Natural killer cell treated with Interleukin-12 subunit alpha and Interleukin-12 subunit beta and Interleukin-15 and Interleukin-18, amount 100 ng/mL, for 72 hours (primary cell): Measurements from ENCODE around the gene SPRR1B. TPM values are rescaled to one million over a fixed set of nuclear protein-coding genes. Genes with fewer than 3 reads are reported as not detected.

ENCODE experiments used
- ATAC-seq, 2 donors: fragments of 150-1000 bp; cut with Tn5 transposase in 1 of 2; sonication (Bioruptor Pico), chemical (Tn5 transposase) in 1 of 2; 2 replicates each; pipeline ENCODE4 v1.10.0; 2021
- DNase-seq: peaks from one replicate; pipeline ENCODE4 v3.0.0; 2022; ENCODE audit warnings: low spot score
- H3K27ac Mint-ChIP-seq, 2 donors: 1 replicate in 1 of 2; 2 replicates in 1 of 2; pipeline ENCODE4 v1.8.0; 2022; ENCODE audit warnings: mixed read lengths in 2 of 2, mild to moderate bottlenecking in 1 of 2, moderate library complexity in 1 of 2
- H3K27me3 Mint-ChIP-seq, 2 donors: 1 replicate in 1 of 2; 2 replicates in 1 of 2; pipeline ENCODE4 v1.8.0; 2022; ENCODE audit warnings: mixed read lengths in 2 of 2
- H3K36me3 Mint-ChIP-seq: one replicate; pipeline ENCODE4 v1.8.0; 2022; ENCODE audit warnings: mixed read lengths
- H3K4me1 Mint-ChIP-seq, 2 donors: 1 replicate in 1 of 2; 2 replicates in 1 of 2; pipeline ENCODE4 v1.8.0; 2022; ENCODE audit warnings: low read depth in 2 of 2, mixed read lengths in 2 of 2, mild to moderate bottlenecking in 1 of 2
- H3K4me3 Mint-ChIP-seq: one replicate; pipeline ENCODE4 v1.8.0; 2022; ENCODE audit warnings: mixed read lengths
- H3K9me3 Mint-ChIP-seq: 2 replicates; pipeline ENCODE4 v1.8.0; 2022; ENCODE audit warnings: mixed read lengths
- total RNA-seq, 2 donors: library from RNA; stranded (reverse); gene quantifications; one replicate each; pipeline ENCODE4 v1.2.3, GENCODE V29; 2022

SPRR1B gene
- total RNA-seq, 2 donors from 2014 or later, result not detected

DNA sequence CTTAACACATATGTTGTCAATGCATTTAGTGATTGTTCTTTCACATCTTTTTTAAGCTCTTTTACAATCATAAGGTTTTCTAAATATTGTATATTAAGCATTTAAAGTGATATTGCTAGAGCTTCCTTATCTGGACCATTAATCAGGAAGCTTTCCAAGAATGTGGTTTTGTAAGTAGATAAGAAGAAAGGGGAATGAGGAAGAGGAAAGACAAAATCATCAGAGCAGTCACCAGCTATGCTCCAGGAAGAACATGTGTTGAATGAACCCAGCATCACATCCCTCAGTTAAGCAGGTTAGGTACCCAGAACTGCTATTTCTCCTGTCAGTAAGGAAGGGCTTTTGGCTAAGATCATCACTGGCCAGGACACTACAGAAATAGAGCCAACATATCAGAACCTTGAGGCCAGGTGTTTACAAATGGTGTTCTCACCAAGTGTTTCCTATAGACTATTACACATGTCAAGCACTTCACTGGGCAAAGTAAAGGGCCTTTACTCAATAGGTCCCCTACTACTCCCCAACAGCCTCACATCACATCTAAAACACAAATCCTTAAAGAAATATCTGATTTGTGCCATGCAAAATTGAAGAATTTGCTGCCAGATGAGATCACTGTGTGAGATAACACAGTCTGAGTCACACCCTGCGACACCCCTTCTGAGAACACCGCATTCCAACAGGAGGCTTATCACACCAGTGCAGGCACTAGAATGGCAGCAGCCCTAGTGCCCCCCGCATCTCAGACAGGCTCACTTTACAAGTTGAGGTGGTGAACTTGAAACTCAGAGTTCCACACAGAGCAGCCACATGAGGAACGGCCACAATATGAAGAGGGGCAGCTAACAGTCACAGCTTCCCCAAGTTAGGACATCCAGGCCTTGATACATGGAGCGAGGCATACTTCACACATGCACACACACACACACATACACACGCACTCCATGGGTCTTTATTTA lies 28.1 kb downstream of the SPRR1B start:
- no peak for DNase-seq
- no peaks in the 10 kb centered on the region for H3K4me1 Mint-ChIP-seq
- no peak overlapping the region for H3K27ac Mint-ChIP-seq
- no peaks in the 10 kb centered on the region for H3K9me3 Mint-ChIP-seq
- H3K4me3 Mint-ChIP-seq, result no peak overlapping the region
- no peak for ATAC-seq
- no peaks in the 10 kb centered on the region for H3K36me3 Mint-ChIP-seq
- H3K27me3 Mint-ChIP-seq, result peaks cover 27 to 42% of the 10 kb centered on the region in 2 donors

DNA sequence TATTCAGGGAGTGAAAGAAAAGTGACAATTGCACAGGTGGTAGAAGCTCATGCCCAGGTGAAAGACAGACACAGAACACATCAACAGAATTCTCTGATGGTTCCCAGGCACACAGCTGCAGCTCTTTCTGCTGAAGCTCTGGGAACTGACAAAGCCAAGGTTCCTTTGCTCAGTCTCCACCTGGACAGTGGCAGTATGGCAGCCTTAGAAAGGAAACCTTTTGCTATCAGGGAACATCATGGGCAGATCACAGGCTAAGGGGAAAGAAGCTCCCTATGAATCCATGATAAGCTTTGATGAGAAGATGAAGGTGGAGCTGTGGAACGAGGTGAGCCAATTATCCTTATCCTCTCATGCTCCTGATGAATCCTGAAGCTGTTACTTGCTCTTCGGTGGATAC lies 39.2 kb downstream of the SPRR1B start:
- Mint-ChIP-seq H3K4me1 (no peaks in the 10 kb centered on the region), H3K27me3 (peaks cover 24 to 52% of the 10 kb centered on the region in 2 donors), H3K27ac (no peak overlapping the region), H3K4me3 (no peak overlapping the region), H3K36me3 (peaks cover 4% of the 10 kb centered on the region), H3K9me3 (no peaks in the 10 kb centered on the region)
- no peak for ATAC-seq
- no peak for DNase-seq

DNA sequence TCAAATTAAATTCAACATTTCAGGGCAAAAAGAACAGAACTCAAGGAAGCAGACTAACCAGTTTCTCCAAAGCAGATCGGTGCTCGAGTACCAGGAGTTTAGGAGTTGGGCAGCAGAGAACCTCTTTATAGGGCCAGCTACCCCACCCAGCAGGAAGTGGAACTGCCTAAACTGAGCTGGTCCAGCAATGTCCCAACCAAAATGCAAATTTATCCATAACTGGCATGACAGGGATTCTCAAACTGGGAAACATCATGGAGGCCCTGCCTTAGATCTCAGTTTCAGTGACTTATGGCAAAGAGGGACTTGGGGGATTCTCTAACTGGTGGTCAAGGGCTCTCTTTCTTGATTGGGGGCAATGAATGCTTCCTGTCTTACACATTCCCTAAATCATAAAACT lies 40.5 kb downstream of the SPRR1B start, which contains the start of gene SPRR2B:
Gene SPRR2B (minus strand): TSS at position 101 of the 400 bp plus-strand sequence. CDS start 772 bp downstream, outside the sequence.
- no peaks in the 10 kb centered on the region for H3K36me3 Mint-ChIP-seq
- H3K27ac Mint-ChIP-seq, result no peak within 1 kb of the TSS
- H3K4me3 Mint-ChIP-seq, result no peak within 1 kb of the TSS
- no peak for ATAC-seq
- H3K4me1 Mint-ChIP-seq, result no peaks in the 10 kb centered on the region
- DNase-seq, result no peak
- peaks cover 22 to 40% of the 10 kb centered on the region in 2 donors for H3K27me3 Mint-ChIP-seq
- H3K9me3 Mint-ChIP-seq, result no peaks in the 10 kb centered on the region

DNA sequence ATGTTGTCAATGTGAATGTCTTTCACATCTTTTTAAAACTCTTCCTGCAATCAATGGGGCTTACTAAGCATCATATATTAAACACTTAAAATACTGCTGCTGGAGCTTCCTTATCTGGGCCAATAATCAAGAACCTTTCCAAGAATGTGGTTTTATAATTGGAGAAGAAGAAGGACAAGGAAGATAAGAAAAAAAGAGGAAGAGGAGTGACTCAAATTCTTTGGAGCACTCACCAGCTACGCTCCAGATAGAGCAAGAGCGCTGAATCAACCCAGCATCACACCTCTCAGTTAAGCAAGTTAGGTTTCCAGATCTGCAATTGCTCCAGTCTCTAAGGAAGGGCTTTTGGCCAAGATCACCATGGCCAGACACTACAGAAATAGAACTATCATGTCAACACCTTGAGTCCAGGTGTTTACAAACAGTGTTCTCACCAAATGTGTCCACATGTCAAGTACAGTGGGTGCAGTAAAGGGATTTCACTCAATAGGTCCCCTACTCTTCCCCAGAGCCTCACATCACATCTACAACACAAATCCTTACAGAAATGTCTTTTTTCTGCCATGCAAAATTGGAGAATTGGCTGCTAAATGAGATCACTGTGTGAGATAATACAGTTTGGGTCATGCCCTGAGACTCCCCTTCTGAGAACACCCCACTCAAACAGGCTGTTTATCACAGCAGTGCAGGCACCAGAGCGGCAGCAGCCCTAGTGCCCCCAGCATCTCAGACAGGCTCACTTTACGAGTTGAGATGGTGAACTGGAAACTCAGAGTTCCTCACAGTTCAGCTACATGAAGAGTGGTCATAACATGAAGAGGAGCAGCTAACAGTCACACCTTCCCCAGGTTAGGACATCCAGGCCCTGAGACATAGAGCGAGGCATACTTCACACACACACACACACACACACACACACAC lies 42.1 kb downstream of the SPRR1B start:
- H3K27ac Mint-ChIP-seq, result no peak overlapping the region
- H3K4me1 Mint-ChIP-seq, result no peaks in the 10 kb centered on the region
- H3K9me3 Mint-ChIP-seq, result no peaks in the 10 kb centered on the region
- peaks cover 15 to 33% of the 10 kb centered on the region in 2 donors for H3K27me3 Mint-ChIP-seq
- DNase-seq, result no peak
- no peak overlapping the region for H3K4me3 Mint-ChIP-seq
- no peaks in the 10 kb centered on the region for H3K36me3 Mint-ChIP-seq
- ATAC-seq, result no peak

DNA sequence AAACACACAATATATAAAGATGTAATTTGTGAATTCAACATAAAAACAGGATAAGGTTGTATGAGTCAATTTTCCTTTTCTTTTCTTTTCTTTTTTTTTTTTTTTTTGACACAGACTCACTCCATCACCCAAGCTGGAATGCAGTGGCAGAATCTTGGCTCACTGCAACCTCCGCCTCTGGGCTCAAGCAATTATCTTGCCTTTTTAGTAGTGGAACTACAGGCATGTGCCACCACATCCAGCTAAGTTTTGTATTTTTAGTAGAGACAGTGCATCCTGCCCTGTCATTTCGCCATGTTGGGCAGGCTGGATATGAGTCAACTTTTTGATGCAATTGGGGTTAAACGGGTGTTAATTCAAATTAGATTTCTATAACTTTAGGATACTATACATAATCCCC lies 50.7 kb downstream of the SPRR1B start:
- no peak overlapping the region for H3K27ac Mint-ChIP-seq
- ATAC-seq, result no peak
- peaks cover 8% of the 10 kb centered on the region for H3K9me3 Mint-ChIP-seq
- H3K36me3 Mint-ChIP-seq, result peaks cover 6% of the 10 kb centered on the region
- peaks cover 15 to 33% of the 10 kb centered on the region in 2 donors for H3K27me3 Mint-ChIP-seq
- DNase-seq, result no peak
- H3K4me3 Mint-ChIP-seq, result no peak overlapping the region
- H3K4me1 Mint-ChIP-seq, result no peaks in the 10 kb centered on the region

Other genes starting within 250 kb of the SPRR1B start
- not detected for gene LCE1E, start 244.9 kb upstream of the SPRR1B start, total RNA-seq
- not detected for gene LCE1D, start 234.5 kb upstream of the SPRR1B start, total RNA-seq
- not detected for gene LCE1C, start 224.6 kb upstream of the SPRR1B start, total RNA-seq
- not detected for gene LCE1B, start 219.2 kb upstream of the SPRR1B start, total RNA-seq
- gene LCE1A, start 203.7 kb upstream of the SPRR1B start, total RNA-seq, result not detected
- gene LCE6A, start 188.3 kb upstream of the SPRR1B start, total RNA-seq, result not detected
- not detected for gene LCE7A, start 171.2 kb upstream of the SPRR1B start, total RNA-seq
- gene SMCP, start 152.9 kb upstream of the SPRR1B start, total RNA-seq, result not detected
- not detected for gene IVL, start 122.7 kb upstream of the SPRR1B start, total RNA-seq
- gene SPRR5, start 84.0 kb upstream of the SPRR1B start, total RNA-seq, result not detected
- not detected for gene SPRR4, start 60.6 kb upstream of the SPRR1B start, total RNA-seq
- not detected for gene SPRR1A, start 47.1 kb upstream of the SPRR1B start, total RNA-seq
- not detected for gene SPRR3, start 29.5 kb upstream of the SPRR1B start, total RNA-seq
- not detected for gene SPRR2D, start 9.9 kb downstream of the SPRR1B start, total RNA-seq
- not detected for gene SPRR2A, start 26.3 kb downstream of the SPRR1B start, total RNA-seq
- not detected for gene SPRR2B, start 40.4 kb downstream of the SPRR1B start, total RNA-seq
- gene SPRR2E, start 63.3 kb downstream of the SPRR1B start, total RNA-seq, result not detected
- gene SPRR2F, start 82.3 kb downstream of the SPRR1B start, total RNA-seq, result not detected
- not detected for gene SPRR2G, start 119.7 kb downstream of the SPRR1B start, total RNA-seq
- gene LELP1, start 172.2 kb downstream of the SPRR1B start, total RNA-seq, result not detected
- gene PRR9, start 186.4 kb downstream of the SPRR1B start, total RNA-seq, result not detected
- not detected for gene LORICRIN, start 228.5 kb downstream of the SPRR1B start, total RNA-seq